Astrocyte of the cerebellum (primary cell): ENCODE data around the gene CCDC91.
"Not testable (repeated sequence)": the region's sequence is repeated elsewhere in the genome, so short reads cannot be mapped to it uniquely, and the experiment has no call there.

ENCODE experiments used
- DNase-seq: peaks from one replicate; pipeline ENCODE4 v3.0.0-alpha.2; 2011; ENCODE audit warnings: low read depth
- H3K4me3 ChIP-seq: 2 replicates; pipeline ENCODE4 v1.5.1; 2011; ENCODE audit warnings: mild to moderate bottlenecking, low read depth, low read length, moderate library complexity
- in situ Hi-C: cut with HindIII; loops from 2 replicates; pipeline ENCODE4 v1.10.0; 2017; ENCODE audit warnings: low sequenced_read_pairs
- TF ChIP-seq, protein P1 (sequence below): IDR thresholded peaks from 2 replicates; pipeline ENCODE4 v1.5.1; 2012; ENCODE audit warnings: low read length, low read depth, moderate library complexity, mild to moderate bottlenecking; ENCODE audit errors: missing control alignments

The CCDC91 gene

DNA sequence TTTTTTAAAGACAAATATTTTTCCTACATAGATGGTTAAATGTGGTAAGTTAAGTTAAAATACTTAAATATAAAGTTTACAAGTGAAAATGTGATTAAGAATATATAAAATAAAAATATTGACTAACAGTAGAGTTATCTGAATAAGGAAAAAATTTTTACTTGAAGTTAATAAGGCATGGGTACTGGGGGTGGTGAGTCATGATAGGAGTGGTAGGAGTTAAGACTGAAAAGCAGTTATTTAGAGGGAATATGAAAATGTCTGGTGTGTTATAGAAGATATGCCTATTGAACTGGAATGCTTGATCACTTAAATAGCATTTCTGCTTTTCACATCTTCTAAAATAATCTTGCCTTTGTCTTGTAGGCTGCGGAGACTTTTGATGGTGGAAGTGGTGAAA, 68.7 kb downstream of the CCDC91 start:
- no peak overlapping the region for H3K4me3 ChIP-seq
- no peak for DNase-seq
- in situ Hi-C loops: no loop called here
- TF ChIP-seq, protein P1, sequence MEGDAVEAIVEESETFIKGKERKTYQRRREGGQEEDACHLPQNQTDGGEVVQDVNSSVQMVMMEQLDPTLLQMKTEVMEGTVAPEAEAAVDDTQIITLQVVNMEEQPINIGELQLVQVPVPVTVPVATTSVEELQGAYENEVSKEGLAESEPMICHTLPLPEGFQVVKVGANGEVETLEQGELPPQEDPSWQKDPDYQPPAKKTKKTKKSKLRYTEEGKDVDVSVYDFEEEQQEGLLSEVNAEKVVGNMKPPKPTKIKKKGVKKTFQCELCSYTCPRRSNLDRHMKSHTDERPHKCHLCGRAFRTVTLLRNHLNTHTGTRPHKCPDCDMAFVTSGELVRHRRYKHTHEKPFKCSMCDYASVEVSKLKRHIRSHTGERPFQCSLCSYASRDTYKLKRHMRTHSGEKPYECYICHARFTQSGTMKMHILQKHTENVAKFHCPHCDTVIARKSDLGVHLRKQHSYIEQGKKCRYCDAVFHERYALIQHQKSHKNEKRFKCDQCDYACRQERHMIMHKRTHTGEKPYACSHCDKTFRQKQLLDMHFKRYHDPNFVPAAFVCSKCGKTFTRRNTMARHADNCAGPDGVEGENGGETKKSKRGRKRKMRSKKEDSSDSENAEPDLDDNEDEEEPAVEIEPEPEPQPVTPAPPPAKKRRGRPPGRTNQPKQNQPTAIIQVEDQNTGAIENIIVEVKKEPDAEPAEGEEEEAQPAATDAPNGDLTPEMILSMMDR: no peak

DNA sequence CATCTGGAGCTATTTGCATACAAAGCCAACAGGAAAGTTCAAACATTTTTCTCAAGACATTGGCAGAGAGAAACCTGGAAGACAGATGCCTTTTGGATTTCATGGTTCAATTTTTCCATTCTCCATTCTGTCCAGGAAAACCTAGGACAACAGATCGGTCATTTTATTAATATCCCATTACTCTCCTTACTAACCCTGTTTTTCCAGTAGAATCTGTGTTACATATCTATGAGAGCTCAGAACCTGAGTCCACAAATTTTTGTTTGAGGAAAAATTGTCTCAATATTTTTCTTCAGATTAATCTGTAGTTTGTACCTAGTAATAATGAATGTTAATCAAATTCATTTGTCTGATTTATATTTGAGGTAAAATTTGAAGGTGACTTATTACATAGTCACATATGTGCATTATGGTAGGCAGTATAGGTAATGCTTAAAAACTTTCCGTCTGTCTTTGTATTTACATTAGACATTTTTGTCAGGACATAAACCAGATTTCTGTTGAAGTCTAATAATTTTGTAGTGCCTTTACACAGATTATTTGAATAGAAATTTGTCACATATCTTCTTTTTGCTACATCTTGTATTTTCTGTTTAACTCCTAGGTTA, 75.3 kb downstream of the CCDC91 start:
- no peak for DNase-seq
- TF ChIP-seq, protein P1: no peak
- in situ Hi-C loops: no loop called here
- H3K4me3 ChIP-seq: no peak overlapping the region

DNA sequence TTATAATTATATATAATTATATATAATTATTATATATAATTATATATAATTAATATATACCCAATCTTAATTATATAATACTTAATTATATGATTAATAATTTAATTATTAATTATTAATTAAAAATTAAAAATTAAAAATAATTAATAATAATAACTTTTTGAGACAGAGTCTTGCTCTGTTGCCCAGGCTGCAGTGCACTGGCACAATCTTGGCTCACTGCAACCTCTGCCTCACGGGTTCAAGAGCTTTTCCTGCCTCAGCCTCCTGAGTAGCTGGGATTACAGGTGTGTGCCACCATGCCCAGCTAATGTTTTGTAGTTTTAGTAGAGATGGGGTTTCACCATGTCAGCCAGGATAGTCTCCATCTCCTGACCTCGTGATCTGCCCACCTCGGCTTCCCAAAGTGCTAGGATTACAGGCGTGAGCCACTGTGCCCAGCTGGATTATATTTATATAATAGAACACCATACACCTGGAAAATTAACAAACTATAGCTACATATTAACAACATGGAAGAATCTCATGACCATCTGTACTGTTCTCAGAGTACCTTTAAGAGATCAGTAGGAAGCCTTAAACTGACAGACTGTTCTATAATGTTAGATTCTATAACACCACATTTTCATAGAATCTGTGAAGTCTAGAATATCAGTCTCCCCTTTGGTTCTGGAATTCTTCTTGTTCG, 77.8 kb downstream of the CCDC91 start:
- in situ Hi-C loops, H3K4me3 ChIP-seq, DNase-seq: not testable (repeated sequence)

DNA sequence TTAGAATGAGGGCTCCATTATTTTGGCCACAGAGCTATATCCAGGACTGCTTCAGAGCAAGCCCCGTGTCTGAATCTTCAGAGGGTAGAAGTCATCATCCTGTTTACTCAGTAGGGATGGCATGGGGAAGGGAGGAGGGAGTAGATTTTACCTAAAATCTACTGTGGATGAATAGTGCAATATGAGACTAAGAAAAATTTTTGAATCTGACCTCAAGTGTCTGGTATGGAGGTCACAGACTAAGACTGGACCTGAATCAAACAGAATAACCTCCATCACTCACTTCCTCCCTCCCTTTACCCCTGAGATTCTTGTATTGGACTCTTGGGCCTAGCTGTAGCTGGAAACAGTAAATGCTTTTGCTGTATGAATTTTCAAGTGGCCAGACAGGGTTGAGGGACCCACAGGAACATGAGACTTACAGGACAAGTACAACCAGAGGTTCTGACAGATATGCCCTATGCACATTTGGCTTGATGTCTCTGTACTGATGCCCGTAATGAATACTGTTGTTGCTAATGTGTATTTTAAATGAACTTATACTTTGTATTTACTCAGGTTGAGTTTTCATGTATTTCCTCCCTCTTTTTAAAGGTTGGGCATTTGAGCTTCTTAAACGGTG, 78.5 kb downstream of the CCDC91 start:
- no peak overlapping the region for H3K4me3 ChIP-seq
- in situ Hi-C loops: no loop called here
- no peak for DNase-seq
- TF ChIP-seq, protein P1: no peak

DNA sequence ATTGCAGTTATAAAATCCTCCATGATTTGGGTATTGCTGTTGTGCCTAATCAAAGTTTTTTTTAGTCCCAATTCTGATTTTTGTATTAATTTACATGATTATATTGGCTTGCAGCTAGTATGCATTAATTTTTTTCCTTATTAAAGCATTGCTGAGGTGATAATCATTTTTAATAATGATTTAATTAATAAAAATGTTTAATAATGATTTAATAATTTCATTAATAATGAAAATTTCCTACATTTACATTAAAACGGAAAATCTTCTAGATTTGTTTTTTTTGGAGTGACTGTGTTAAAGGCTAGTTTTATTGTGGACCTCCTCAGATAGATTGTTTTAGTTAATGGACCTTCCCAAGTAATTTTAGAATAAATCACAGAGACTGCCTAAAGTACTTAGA, 79.6 kb downstream of the CCDC91 start:
- in situ Hi-C loops: no loop called here

DNA sequence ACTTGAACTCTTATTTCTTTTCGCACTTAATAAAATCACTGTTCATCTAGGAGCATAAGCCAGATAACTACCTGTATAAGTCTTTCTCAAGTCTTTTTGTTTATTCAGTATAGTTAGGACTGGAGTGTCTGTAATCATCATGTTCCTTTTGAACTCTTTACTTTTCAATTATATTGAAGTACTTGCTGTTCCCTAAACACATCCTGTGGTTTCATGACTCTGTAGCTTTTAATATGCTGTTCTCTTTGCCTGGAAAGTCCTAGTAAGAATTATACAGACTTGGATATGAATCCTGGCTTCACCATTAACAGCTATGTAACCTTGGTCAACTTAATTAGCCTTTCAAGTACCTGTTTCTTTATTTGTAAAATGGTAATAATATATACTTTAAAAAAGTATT, 88.2 kb downstream of the CCDC91 start:
- DNase-seq: no peak

More for the DNA sequence above, 79.6 kb downstream of the CCDC91 start:
- DNase-seq: no peak
- TF ChIP-seq, protein P1: no peak
- no peak overlapping the region for H3K4me3 ChIP-seq

More for the DNA sequence above, 88.2 kb downstream of the CCDC91 start:
- no peak overlapping the region for H3K4me3 ChIP-seq
- in situ Hi-C loops: no loop called here
- TF ChIP-seq, protein P1: no peak
